GM12878 (cell line): ENCODE results near the gene CDH4. TPM values are rescaled to one million over a fixed set of nuclear protein-coding genes. Genes with fewer than 3 reads are reported as not detected.

ENCODE experiments used
- ATAC-seq: fragments of 200-7000 bp; cut with Tn5 transposase; 3 replicates; pipeline ENCODE4 v1.9.1; 2020; ENCODE audit warnings: mild to moderate bottlenecking, moderate library complexity
- BruUV-seq: library from RNA; stranded (reverse); fragments of 400-500 nt; replicated peaks from 2 replicates; lab custom pipeline; 2021; lab: Mats Ljungman, UMichigan
- CTCF ChIA-PET: fragments of 300-600 bp; sonication (Branson Sonifier 250); formaldehyde crosslinking; extraction: SDS; loops from one replicate; lab custom pipeline; 2021; ENCODE audit warnings: inconsistent platforms; lab: Yijun Ruan, JAX
- POLR2A ChIA-PET: fragments of 350-600 bp; formaldehyde crosslinking; extraction: SDS; loops from one replicate; lab custom pipeline; 2021; ENCODE audit warnings: inconsistent platforms; lab: Charles Lee
- RAD21 ChIA-PET: fragments of 300-600 bp; sonication (Branson Sonifier 250); formaldehyde crosslinking; loops from one replicate; lab custom pipeline; 2023; ENCODE audit warnings: antibody characterized with exemption; ENCODE audit not compliant: unreplicated experiment; lab: Charles Lee
- SMC1A ChIA-PET: fragments of 300-600 bp; sonication (Branson Sonifier 250); formaldehyde crosslinking; loops from one replicate; lab custom pipeline; 2023; ENCODE audit not compliant: unreplicated experiment, uncharacterized antibody; lab: Charles Lee
- DNase-seq: peaks from one replicate; pipeline ENCODE4 v3.0.0-alpha.2; 2011; ENCODE audit warnings: low read depth, low spot score
- FAIRE-seq: peaks from 3 replicates; lab custom pipeline; 2011; peaks lifted over from hg19 to GRCh38; lab: Jason Lieb, UNC
- H2AFZ ChIP-seq: 2 replicates; pipeline ENCODE4 v1.6.0; 2011; ENCODE audit warnings: low read depth, low read length, control low read depth; ENCODE audit not compliant: control insufficient read depth
- H3K27ac ChIP-seq: 2 replicates; pipeline ENCODE4 v1.5.1; 2011; ENCODE audit warnings: control low read depth; ENCODE audit not compliant: control insufficient read depth, insufficient read depth
- H3K27me3 ChIP-seq, 2 experiments: replicated peaks in 1 of 2; 2 replicates each; pipeline versions ENCODE4 v1.6.0 to v1.6.1; 2011; ENCODE audit warnings: low read length in 1 of 2; ENCODE audit not compliant: control insufficient read depth in 2 of 2, insufficient read depth in 2 of 2
- H3K36me3 ChIP-seq, 2 experiments: 2 replicates each; pipeline ENCODE4 v1.5.1; 2011; ENCODE audit warnings: low read length in 1 of 2; ENCODE audit not compliant: control insufficient read depth in 2 of 2, insufficient read depth in 2 of 2
- H3K4me1 ChIP-seq: 2 replicates; pipeline ENCODE4 v1.6.1; 2011; ENCODE audit warnings: mild to moderate bottlenecking, low read length, moderate library complexity, mixed read lengths; ENCODE audit not compliant: control insufficient read depth, insufficient read depth
- H3K4me2 ChIP-seq: 2 replicates; pipeline ENCODE4 v1.6.0; 2011; ENCODE audit warnings: control low read depth; ENCODE audit not compliant: control insufficient read depth, insufficient read depth
- H3K4me3 ChIP-seq: fragments of 200-600 bp; sonication (generic); 2 replicates; pipeline ENCODE4 v1.5.1; 2016
- H3K79me2 ChIP-seq: 2 replicates; pipeline ENCODE4 v1.6.0; 2011; ENCODE audit warnings: low read length; ENCODE audit not compliant: control insufficient read depth, insufficient read depth
- H3K9ac ChIP-seq: 2 replicates; pipeline ENCODE4 v1.8.0; 2011; ENCODE audit warnings: low read length, control low read depth, mixed read lengths; ENCODE audit not compliant: control insufficient read depth, insufficient read depth
- H3K9me3 ChIP-seq: replicated peaks from 3 replicates; pipeline ENCODE4 v1.5.1; 2011; ENCODE audit warnings: mild to moderate bottlenecking, low read length; ENCODE audit not compliant: control insufficient read depth, insufficient read depth
- H4K20me1 ChIP-seq: 2 replicates; pipeline ENCODE4 v1.6.0; 2011; ENCODE audit not compliant: control insufficient read depth, insufficient read depth
- CBFB ChIP-seq: IDR thresholded peaks from 2 replicates; pipeline ENCODE4 v1.6.1; 2016; ENCODE audit warnings: antibody characterized with exemption, low read depth
- CREB1 ChIP-seq: IDR thresholded peaks from 2 replicates; pipeline ENCODE4 v1.6.1; 2012; ENCODE audit warnings: low read depth, mild to moderate bottlenecking, inconsistent platforms
- CTCF ChIP-seq, 3 experiments: IDR thresholded peaks in 2 of 3; conservative IDR thresholded peaks in 1 of 3; 2 replicates each; pipeline ENCODE4 v1.5.1; 2011; ENCODE audit warnings: low read depth in 3 of 3, low read length in 3 of 3, mild to moderate bottlenecking in 3 of 3, control low read depth in 2 of 3, moderate library complexity in 2 of 3, inconsistent platforms in 1 of 3, mixed read lengths in 1 of 3; ENCODE audit not compliant: control insufficient read depth in 2 of 3, insufficient read depth in 1 of 3; ENCODE audit errors: extremely low read depth in 1 of 3
- EED ChIP-seq: sonication (generic); IDR thresholded peaks from 2 replicates; pipeline ENCODE4 v1.6.1; 2016; ENCODE audit warnings: antibody characterized with exemption, low read depth
- HSF1 ChIP-seq: fragments of 150-350 bp; IDR thresholded peaks from 2 replicates; pipeline ENCODE4 v1.6.1; 2014; ENCODE audit warnings: mild to moderate bottlenecking, low read depth, low read length
- KLF5 ChIP-seq: fragments of 450-650 bp; IDR thresholded peaks from 2 replicates; pipeline ENCODE4 v1.6.1; 2014; ENCODE audit warnings: mild to moderate bottlenecking; ENCODE audit not compliant: partially characterized antibody
- MYC ChIP-seq: IDR thresholded peaks from 2 replicates; pipeline ENCODE4 v1.6.1; 2011; ENCODE audit warnings: mild to moderate bottlenecking, low read length, moderate library complexity, inconsistent platforms; ENCODE audit not compliant: insufficient read depth, insufficient replicate concordance, insufficient read length, severe bottlenecking
- NBN ChIP-seq: fragments of 450-650 bp; IDR thresholded peaks from 2 replicates; pipeline ENCODE4 v1.6.1; 2016
- NFYA ChIP-seq: IDR thresholded peaks from 2 replicates; pipeline ENCODE4 v1.6.1; 2011; ENCODE audit warnings: low read depth, mild to moderate bottlenecking, low read length, improper control_type of control experiment, borderline replicate concordance
- NFYB ChIP-seq: IDR thresholded peaks from 2 replicates; pipeline ENCODE4 v1.6.1; 2011; ENCODE audit warnings: low read depth, mild to moderate bottlenecking, low read length, improper control_type of control experiment, moderate library complexity; ENCODE audit not compliant: insufficient read depth
- RAD21 ChIP-seq: IDR thresholded peaks from 2 replicates; pipeline ENCODE4 v1.6.1; 2011; ENCODE audit warnings: mild to moderate bottlenecking, low read depth, low read length, moderate library complexity; ENCODE audit not compliant: insufficient read depth
- RCOR1 ChIP-seq: conservative IDR thresholded peaks from 2 replicates; pipeline ENCODE4 v1.6.1; 2012; ENCODE audit warnings: low read depth, low read length, improper control_type of control experiment
- SUPT20H ChIP-seq: IDR thresholded peaks from 2 replicates; pipeline ENCODE4 v1.6.1; 2011; ENCODE audit warnings: low read depth, mild to moderate bottlenecking, low read length, moderate library complexity, borderline replicate concordance; ENCODE audit not compliant: control insufficient read depth
- WRNIP1 ChIP-seq: IDR thresholded peaks from 2 replicates; pipeline ENCODE4 v1.6.1; 2011; ENCODE audit warnings: low read depth, low read length, improper control_type of control experiment, borderline replicate concordance
- WGBS: methylation state at CpG from one replicate; pipeline ENCODE4 v1.1.6; 2016; ENCODE audit warnings: low lambda C conversion rate; ENCODE audit not compliant: insufficient replicate concordance, insufficient coverage; ENCODE audit errors: missing lambda C conversion rate; 5-methylcytosine and 5-hydroxymethylcytosine counted together
- in situ Hi-C: fragments of 300-500 bp; cut with MboI; formaldehyde crosslinking; loops from 9 replicates; pipeline ENCODE4 v1.14.3; 2018; ENCODE audit warnings: mixed read lengths
- intact Hi-C: fragments of 100-400 bp; cut with micrococcal nuclease; formaldehyde crosslinking; loops from one replicate; pipeline ENCODE4 v1.14.2; 2022; ENCODE audit not compliant: unreplicated experiment
- polyA plus RNA-seq, 11 experiments: library from polyadenylated mRNA; depleted of rRNA in 4 of 11; unstranded in 6 of 11; stranded (reverse) in 5 of 11; fragments of >200 nt; fragmentation: Nextera tagmentation in 4 of 11; fragmentation: Illumina TruSeq in 1 of 11; extraction: Ambion mirVana in 4 of 11; extraction: Trizol in 1 of 11; gene quantifications; 1 replicate in 1 of 11; 2 replicates in 10 of 11; pipeline versions ENCODE4 v1.2.1 to v1.2.3, GENCODE V29; 2011 to 2016; ENCODE audit warnings: inconsistent platforms in 2 of 11, missing spikeins in 2 of 11, low read depth in 1 of 11
- total RNA-seq, 4 experiments: library from RNA; depleted of rRNA in 3 of 4; stranded (reverse); fragments of >200 nt in 3 of 4; fragmentation: Illumina TruSeq in 1 of 4; extraction: Trizol in 1 of 4; gene quantifications; 2 replicates each; pipeline versions ENCODE4 v1.2.1 to v1.2.3, GENCODE V29; 2013 to 2021
- TF ChIP-seq, protein P1 (sequence below): IDR thresholded peaks from 2 replicates; pipeline ENCODE4 v1.6.1; 2012; ENCODE audit warnings: low read length, inconsistent platforms

Gene CDH4
- total and polyA plus RNA-seq, 10 of the 15 experiments (the other 5 are each of a cell fraction or from before 2014, with no cell fraction given) = not detected

GRCh38 chr20:61416546-61416945 is 164.5 kb downstream of the CDH4 start (continued):
- TF ChIP-seq CREB1 (no peak), CBFB (no peak), RAD21 (no peak), HSF1 (no peak), WRNIP1 (no peak), RCOR1 (no peak), SUPT20H (no peak), NFYA (no peak)
- TF ChIP-seq, protein P1, sequence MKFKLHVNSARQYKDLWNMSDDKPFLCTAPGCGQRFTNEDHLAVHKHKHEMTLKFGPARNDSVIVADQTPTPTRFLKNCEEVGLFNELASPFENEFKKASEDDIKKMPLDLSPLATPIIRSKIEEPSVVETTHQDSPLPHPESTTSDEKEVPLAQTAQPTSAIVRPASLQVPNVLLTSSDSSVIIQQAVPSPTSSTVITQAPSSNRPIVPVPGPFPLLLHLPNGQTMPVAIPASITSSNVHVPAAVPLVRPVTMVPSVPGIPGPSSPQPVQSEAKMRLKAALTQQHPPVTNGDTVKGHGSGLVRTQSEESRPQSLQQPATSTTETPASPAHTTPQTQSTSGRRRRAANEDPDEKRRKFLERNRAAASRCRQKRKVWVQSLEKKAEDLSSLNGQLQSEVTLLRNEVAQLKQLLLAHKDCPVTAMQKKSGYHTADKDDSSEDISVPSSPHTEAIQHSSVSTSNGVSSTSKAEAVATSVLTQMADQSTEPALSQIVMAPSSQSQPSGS = no peak

- no peak overlapping the region for H3K4me3 ChIP-seq
- RAD21 ChIA-PET = no interaction called here
- no peak overlapping the region for H2AFZ ChIP-seq
- DNase-seq = no peak
- CTCF ChIA-PET = no interaction called here
- 36% methylated on average over 16 of the region's 16 CpGs for WGBS
- intact Hi-C loops = no loop called here
- in situ Hi-C loops = no loop called here
- BruUV-seq = no TSS peak
- no peaks in the 10 kb centered on the region for H3K4me1 ChIP-seq
- no peak overlapping the region for H3K9ac ChIP-seq
- no peak overlapping the region for H3K4me2 ChIP-seq
- FAIRE-seq = no peak
- ATAC-seq = no peak
- H3K79me2 ChIP-seq = no peaks in the 10 kb centered on the region
- H3K27ac ChIP-seq = no peak overlapping the region
- no peaks in the 10 kb centered on the region for H3K27me3 ChIP-seq
- POLR2A ChIA-PET = no interaction called here
- H4K20me1 ChIP-seq = no peaks in the 10 kb centered on the region
- no peaks in the 10 kb centered on the region for H3K36me3 ChIP-seq
- H3K9me3 ChIP-seq = no peaks in the 10 kb centered on the region; the same call in 2 of the 3 replicates
- SMC1A ChIA-PET = no interaction called here
- TF ChIP-seq KLF5 = no peak
- no peak for TF ChIP-seq NFYB
- no peak for TF ChIP-seq EED
- no peak for TF ChIP-seq MYC
- TF ChIP-seq NBN = no peak
- TF ChIP-seq, protein P1 = no peak
- TF ChIP-seq CTCF (IDR thresholded peaks at IDR 0.05 in 2 of 3, conservative IDR thresholded peaks at IDR 0.05 in 1 of 3; ENCODE audit: control insufficient read depth in 2 of 3, extremely low read depth in 1 of 3, insufficient read depth in 1 of 3, low read depth in 3 of 3, low read length in 3 of 3) = no peak
Measured at GRCh38 chr20:61417221-61417941, 165.3 kb downstream of the CDH4 start.
